ENCODE data around the gene HIP1R.

Gene HIP1R

DNA sequence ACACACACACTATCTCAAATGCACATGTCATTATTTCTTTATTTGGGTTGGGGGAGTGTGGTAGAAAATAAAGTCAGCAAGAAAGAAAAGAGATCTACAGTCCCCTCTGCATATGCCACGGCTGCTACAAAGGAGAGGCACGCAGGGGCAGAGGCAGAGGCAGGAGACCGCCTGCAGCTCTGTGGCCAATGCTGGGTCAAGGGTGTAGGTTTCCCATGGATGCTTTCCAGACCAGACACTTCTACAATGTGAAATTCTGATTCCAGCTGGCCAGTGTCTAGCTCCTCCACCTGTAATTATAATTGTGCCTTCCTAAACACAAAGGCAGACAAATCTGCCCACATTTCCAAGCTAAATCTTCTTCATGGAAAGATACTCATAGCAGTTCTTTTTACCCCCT, 41.5 kb downstream of the HIP1R start:
- TF ChIP-seq, protein P1, sequence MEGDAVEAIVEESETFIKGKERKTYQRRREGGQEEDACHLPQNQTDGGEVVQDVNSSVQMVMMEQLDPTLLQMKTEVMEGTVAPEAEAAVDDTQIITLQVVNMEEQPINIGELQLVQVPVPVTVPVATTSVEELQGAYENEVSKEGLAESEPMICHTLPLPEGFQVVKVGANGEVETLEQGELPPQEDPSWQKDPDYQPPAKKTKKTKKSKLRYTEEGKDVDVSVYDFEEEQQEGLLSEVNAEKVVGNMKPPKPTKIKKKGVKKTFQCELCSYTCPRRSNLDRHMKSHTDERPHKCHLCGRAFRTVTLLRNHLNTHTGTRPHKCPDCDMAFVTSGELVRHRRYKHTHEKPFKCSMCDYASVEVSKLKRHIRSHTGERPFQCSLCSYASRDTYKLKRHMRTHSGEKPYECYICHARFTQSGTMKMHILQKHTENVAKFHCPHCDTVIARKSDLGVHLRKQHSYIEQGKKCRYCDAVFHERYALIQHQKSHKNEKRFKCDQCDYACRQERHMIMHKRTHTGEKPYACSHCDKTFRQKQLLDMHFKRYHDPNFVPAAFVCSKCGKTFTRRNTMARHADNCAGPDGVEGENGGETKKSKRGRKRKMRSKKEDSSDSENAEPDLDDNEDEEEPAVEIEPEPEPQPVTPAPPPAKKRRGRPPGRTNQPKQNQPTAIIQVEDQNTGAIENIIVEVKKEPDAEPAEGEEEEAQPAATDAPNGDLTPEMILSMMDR (IDR thresholded peaks at IDR 0.05; ENCODE audit: low read depth, low read length): no peak
- H3K4me3 ChIP-seq (ENCODE audit: low read depth, low read length): no peak overlapping the region

DNA sequence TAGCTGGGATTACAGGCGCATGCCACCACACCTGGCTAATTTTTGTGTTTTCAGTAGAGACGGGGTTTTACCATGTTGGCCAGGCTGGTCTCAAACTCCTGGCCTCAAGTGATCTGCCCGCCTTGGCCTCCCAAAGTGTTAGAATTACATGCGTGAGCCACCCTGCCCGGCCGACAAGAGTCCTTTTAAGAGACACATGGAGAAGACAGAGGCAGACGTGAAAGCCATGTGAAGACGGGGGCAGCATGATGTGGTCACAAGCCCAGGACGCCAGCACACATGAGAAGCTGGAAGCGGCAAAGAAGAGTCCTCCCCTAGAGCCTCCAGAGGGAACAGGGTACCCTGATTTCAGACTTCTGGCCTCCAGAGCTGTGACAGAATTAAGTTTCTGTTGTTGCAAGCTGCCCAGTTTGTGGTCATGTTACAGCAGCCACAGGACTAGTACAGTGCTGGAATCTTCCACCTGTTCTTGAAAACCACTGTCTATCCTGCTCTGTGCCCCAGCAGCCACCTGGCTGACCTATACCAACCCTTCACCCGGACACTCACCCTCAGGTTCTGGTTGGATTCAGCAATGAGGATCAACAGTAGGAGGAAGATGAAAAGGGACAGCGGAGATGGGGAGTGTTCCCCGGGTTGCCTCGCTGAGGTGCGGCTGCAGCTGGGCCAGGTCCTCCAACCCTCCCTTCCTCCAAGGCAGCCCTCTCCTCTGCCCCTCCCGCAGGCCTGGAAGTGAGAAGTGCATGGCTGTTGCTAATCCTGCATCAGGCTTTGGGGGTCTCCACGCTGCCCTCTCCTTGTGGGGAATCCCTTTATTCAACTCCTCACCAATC, 43.7 kb downstream of the HIP1R start:
- TF ChIP-seq, protein P1 (IDR thresholded peaks at IDR 0.05; ENCODE audit: low read depth, low read length): no peak
- no peak overlapping the region for H3K4me3 ChIP-seq (ENCODE audit: low read depth, low read length)

DNA sequence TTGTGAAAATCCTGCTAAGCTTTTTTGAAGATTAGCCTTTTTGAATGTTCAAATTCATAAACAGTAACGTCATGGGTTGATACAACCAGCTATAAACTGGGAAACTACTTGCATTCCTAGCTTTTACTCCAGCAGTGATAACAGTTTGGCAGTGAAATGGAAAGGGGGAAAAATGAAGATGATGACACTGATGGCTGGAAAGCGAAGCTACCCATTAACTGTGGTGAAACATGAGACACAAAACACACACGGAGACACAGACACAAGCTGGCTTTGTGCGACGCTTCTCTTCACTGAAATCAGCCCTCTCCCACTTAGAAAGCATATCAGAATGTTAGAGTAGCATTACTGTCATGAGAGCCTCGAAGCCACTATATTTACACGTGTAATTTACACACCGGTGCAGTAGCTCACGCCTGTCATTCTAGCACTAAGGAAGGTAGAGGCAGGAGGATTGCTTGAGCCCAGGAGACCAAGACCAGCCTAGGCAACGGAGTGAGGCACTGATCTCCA, 45.0 kb downstream of the HIP1R start:
- TF ChIP-seq, protein P1 (IDR thresholded peaks at IDR 0.05; ENCODE audit: low read depth, low read length): no peak
- H3K4me3 ChIP-seq (ENCODE audit: low read depth, low read length): no peak overlapping the region

DNA sequence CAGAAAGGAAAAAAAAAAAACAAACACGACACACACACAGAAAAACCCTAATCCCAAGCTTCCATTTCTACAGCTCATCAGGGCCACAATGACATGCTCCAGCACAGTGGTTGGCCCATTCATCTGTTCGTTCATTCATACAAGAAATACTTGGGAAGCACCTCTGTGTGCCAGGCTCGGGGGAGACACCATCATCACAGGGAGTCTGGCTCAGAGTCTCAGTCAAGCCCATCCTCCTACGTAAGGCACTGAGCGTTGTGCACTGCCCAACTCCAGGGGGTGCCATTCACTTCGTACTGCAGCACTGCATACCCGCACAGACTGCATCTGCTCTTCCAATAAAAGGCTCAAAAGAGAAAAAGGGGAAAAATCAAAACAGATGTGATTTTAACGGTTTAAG, 45.4 kb downstream of the HIP1R start:
- TF ChIP-seq, protein P1 (IDR thresholded peaks at IDR 0.05; ENCODE audit: low read depth, low read length): peak; percentile 49
- H3K4me3 ChIP-seq (ENCODE audit: low read depth, low read length): no peak overlapping the region

DNA sequence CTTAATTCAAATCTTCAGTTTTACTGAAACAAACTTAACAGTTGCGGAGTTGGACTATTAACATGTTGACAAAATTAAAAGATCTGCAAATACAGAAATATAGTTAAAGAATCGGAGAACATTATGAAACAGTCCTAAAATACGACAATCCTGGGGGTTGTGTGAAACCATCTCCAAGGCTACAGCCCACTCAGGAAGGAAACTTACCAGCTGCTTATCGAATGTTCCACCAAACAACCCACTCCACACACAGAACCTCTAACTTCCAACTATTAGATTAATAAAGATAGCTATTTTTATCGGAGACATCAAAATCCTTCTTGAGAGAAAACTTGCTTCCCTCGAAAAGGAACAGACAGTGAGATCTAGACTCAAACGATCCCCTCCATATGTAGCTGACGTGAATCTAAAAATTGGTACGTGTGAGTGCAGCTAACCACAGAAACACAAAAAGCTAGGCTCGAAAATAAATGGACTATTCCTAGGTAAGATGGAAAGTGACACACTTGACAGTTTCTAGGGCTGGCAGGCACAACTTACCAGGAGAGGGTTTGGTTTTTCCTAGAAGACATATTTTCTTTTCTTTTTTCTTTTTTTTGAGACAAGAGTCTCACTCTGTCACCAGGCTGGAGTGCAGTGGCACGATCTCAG, 47.8 kb downstream of the HIP1R start:
- TF ChIP-seq, protein P1 (IDR thresholded peaks at IDR 0.05; ENCODE audit: low read depth, low read length): no peak
- no peak overlapping the region for H3K4me3 ChIP-seq (ENCODE audit: low read depth, low read length)

DNA sequence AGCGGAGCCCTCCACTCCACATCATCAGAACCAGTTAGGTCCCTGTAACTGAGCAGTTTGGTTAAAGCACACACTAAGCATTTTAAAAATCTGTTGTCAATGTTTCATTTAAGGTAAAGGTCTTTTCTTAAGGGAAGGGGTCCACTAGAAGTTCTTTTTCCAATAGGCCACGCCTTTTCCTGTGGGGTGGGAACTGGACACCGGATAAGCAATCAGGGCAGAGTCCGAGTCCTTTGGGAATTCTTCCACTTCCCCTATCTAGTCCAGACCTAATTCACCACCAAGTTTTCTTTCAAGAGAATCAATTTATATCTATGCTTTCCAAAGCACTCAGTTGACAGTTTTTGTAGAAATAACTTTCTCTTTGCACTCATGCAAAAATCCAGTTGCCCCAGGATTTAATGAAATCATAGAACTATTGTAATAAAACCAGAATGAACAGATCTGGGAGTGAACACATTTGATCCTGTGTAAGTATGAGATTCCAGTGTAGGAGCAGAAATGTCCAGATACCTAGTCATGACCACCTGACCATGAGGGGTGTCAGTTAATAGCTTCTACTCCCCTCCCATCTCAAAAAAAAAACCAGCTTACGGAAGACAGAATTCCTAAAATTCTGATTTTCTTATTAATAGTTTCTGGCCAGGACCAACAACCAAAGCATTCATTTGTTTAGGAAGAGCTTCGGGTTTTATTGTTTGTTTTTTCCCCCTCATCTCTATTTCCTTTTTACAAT, 49.0 kb downstream of the HIP1R start:
- H3K4me3 ChIP-seq (ENCODE audit: low read depth, low read length): no peak overlapping the region
- TF ChIP-seq, protein P1 (IDR thresholded peaks at IDR 0.05; ENCODE audit: low read depth, low read length): no peak
